SHP77 treated with DMSO at 0.1 percent for 48 hours (cell line): ENCODE measurements around the gene NEMP1.
"Not testable (repeated sequence)": the region's sequence is repeated elsewhere in the genome, so short reads cannot be mapped to it uniquely, and the experiment has no call there.

Source experiments
- DNase-seq: peaks from one replicate; lab custom pipeline; 2025; lab: John Stamatoyannopoulos, UW

NEMP1 gene

GRCh38 chr12:57090924-57091637 lies 12.5 kb upstream of the NEMP1 start:
- DNase-seq: no peak

GRCh38 chr12:57090490-57090889 lies 11.9 kb upstream of the NEMP1 start:
- DNase-seq: no peak

GRCh38 chr12:57089271-57090245 lies 11.0 kb upstream of the NEMP1 start:
- no peak for DNase-seq

- peak; percentile 69 for DNase-seq
Observed at GRCh38 chr12:57088354-57089270, 10.0 kb upstream of the NEMP1 start, which contains the start of gene NAB2. Gene NAB2, plus strand, starts transcription at chr12:57089114. Its CDS starts 158 bp downstream, at chr12:57089272.

GRCh38 chr12:57087691-57088353 lies 9.2 kb upstream of the NEMP1 start:
- no peak for DNase-seq

- no peak for DNase-seq
Observed at GRCh38 chr12:57087010-57087690, 8.6 kb upstream of the NEMP1 start.

- DNase-seq: no peak
Observed at GRCh38 chr12:57086493-57087009, 8.0 kb upstream of the NEMP1 start.

GRCh38 chr12:57085999-57086492 lies 7.5 kb upstream of the NEMP1 start:
- no peak for DNase-seq

GRCh38 chr12:57080855-57081254 lies 2.3 kb upstream of the NEMP1 start:
- DNase-seq: no peak

GRCh38 chr12:57079821-57080220 lies 1.2 kb upstream of the NEMP1 start:
- no peak for DNase-seq

- DNase-seq: not testable (repeated sequence)
Observed at GRCh38 chr12:57073566-57074450, 4.8 kb downstream of the NEMP1 start.

GRCh38 chr12:57072661-57073060 lies 5.9 kb downstream of the NEMP1 start:
- no peak for DNase-seq

GRCh38 chr12:57069523-57069922 lies 9.1 kb downstream of the NEMP1 start:
- DNase-seq: no peak

- DNase-seq: no peak
Observed at GRCh38 chr12:57066245-57066644, 12.3 kb downstream of the NEMP1 start.

GRCh38 chr12:57063991-57064685 lies 14.5 kb downstream of the NEMP1 start:
- DNase-seq: no peak

- no peak for DNase-seq
Observed at GRCh38 chr12:57058454-57058853, 20.1 kb downstream of the NEMP1 start.

- DNase-seq: no peak
Observed at GRCh38 chr12:57057067-57057751, 21.4 kb downstream of the NEMP1 start.

- no peak for DNase-seq
Observed at GRCh38 chr12:57055824-57056223, 22.8 kb downstream of the NEMP1 start.
